HG03196 (cell line): Measurements from ENCODE around the gene ITGA11.

Source experiments
- ATAC-seq: cut with Tn5 transposase; IDR thresholded peaks from one replicate; pipeline ENCODE4 v1.9.1; 2021; ENCODE audit not compliant: unreplicated experiment

Gene ITGA11

DNA sequence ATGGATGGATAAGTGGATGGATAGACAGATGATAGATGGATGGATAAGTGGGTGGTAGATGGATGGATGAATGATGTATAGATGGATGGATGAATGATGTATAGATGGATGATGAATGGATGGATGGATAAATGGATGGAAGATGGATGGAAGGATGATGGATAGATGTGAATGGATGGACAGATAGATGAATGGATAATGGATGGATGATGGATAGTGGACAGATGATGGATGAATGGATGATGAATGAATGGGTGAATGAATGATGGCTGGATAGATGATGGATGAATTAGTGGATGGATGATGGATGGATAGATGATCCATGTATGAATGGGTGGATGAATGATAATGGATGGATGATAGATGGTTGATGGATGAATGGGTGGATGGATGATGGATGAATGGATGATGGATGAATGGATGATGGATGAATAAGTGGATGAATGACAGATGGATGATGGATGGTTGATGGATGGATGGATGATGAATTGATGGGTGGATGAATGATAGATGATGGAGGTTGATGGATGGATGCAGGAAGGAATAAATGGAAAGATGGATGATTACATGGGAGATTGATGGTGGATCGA lies 69.3 kb downstream of the ITGA11 start:
- ATAC-seq: no peak

DNA sequence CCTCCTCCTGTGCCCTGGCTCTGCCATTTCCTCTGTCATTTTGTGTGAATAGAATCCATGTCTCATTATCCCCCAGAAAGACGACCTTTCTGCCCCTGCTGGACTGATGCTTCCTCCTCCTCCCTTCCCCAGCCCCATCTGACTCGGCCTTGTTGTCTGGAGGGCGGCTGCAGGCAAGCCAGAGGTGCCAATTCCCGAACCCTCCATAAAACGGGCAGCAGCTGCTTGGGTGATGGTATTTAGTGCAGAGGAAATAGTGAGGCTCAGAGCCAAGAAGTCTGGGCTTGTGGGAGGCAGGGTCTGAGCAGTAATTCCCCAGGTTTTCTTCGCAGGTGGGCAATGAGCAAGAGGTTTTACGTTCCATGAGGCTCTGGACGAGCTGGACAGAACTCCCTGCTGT lies 71.2 kb downstream of the ITGA11 start:
- ATAC-seq: no peak

DNA sequence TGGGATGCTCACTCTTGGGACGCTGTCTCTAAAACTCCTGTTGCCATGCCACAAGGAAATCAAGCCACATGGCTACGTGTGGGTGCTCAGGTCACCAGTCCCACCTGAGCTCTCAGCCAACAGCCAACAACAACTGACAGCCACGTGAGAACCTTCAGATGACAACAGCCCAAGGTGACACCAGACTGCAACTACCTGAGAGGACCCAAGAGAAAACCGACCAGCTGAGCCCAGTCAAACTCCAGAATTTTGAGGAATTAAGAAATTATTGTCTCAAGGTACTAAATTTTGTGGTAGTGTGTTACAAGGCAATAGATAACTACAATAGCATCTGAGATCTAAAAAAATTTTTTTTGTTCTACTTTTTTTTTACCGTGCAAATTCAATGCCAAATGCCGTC lies 75.2 kb downstream of the ITGA11 start:
- ATAC-seq: no peak

DNA sequence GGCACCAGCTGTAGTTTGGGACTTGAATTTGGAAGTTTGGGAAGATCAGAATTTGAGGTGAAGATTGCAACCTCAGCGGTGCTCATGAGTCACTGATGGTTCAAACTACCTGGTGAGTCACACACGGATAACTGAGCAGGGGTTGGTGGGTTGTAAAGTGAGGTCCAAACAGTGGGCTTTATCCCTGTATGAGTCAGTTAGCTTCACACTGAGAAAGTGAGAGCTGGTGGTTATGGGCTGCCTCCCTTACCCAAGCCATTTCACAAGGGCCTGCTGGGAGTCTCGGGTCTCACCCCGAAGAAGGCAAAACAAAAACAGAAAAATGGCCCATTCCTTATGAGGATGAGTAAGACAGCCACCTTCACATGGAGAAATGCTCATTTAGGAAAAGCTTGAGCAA lies 77.0 kb downstream of the ITGA11 start:
- no peak for ATAC-seq

DNA sequence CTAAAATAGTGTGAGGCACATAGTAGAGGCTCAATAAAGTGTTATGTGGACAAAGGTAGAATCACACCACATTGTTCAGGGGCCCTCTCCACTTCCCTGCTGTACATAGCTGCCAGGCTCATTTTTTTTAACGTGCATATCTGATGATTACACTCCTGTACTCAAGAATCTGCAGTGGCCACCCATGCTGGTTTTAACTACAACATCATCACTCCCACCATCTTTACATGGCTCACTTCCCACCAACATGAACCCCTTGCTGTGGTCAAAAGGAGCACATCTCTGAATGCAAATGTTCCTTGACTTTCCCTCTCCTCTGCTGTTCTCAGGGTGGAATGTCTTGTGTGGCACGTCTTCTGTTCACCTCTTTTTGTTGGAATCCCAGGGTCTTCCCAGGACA lies 77.7 kb downstream of the ITGA11 start:
- no peak for ATAC-seq

DNA sequence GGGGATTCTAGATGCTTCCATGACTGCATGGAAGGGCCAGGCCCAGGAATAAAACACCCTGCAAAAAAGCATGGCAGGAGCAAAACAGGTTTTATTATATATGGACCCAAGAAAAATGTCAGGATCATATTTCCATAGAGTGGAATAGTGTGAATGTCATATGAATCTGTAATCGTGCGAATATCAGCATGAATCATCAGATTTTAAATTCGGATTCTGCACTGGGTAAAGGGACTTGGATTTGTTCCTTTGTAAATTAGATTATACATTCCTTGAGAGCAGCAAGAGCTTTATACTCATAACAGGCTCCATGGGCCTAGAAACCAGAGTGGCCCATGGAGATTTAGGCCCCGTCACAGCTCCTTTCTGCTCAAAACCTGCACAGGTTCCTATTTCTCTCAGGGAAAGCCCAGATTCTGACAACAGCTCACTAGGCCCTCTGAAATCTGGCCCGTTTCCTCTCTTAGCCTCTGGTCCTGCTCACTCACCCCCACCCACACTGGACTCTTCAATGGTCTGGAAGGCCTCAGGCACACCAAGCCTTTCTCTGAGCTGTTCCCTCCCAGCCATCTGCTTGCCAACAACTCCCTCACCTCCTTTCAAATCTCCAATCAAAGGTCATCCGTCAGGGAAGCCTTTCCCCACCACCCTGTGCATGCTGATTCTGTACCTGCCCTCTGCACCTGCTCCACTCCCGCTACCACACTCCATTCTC lies 78.4 kb downstream of the ITGA11 start:
- ATAC-seq: no peak

DNA sequence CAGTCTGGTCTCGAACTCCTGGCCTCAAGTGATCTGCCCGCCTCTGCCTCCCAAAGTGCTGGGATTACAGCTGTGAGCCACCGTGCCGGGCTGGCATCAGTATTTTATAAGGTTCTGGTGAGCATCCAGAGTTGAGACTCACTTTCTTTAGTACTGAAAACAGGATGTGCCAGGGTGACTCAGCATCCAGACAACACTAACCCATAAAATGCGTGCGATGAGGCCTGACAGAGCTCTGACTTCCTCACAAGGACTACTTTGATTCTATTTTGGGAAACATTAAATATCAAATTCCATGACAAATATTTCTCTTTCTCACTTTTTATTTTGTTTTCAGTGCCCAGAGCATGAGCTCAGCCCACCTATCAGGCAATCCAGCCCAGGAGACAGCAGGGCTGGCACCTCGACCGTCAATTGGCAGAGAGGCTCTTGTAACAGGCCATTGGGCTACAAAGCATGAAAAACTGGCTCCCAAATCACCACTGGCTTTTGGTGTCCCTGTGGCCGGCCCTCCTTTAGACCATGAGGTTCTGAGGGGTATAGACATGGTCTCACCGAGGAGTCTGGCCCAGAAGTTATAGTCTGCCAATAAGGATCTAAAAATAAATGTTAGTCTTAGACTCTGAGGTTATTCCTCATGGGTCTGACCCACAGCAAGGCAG lies 79.4 kb downstream of the ITGA11 start:
- ATAC-seq: no peak

DNA sequence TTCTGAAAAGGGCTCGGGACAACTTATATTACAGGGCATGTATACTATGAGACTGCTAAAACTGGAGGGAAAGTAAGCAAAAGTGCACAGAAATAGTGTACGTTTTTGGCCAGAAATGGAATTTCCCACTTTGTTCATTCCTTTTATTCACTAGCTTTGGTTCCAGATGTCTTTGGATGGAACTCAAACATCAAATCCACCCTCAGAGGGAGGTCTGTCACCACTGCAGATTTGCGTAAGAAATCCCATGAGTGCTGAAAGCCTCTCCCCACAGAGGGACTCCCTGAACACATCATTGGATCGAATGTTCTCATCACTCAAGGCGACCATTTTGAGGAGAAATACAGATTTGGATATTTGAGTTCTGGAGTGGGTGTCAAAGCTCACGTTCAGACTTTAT lies 82.8 kb downstream of the ITGA11 start:
- ATAC-seq: no peak

DNA sequence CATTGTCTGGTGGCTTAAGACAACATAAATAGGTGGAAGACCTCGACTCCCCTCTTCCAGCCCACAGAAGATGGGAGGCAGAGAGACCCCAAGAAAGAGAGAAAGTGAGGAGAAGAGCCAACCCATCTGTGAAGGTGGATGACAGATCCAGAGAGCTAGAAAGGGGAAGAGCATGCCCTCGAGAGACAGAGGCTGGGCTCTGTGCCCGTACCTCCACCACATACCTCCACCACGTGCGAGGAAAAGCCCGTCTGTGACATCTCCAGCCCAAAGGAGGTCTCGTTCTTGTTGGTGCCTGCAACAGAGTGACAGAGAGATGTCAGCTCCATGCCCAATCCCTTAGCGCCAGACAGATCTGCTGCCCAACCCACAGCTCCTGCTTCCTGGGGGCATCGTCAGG lies 83.4 kb downstream of the ITGA11 start:
- no peak for ATAC-seq

DNA sequence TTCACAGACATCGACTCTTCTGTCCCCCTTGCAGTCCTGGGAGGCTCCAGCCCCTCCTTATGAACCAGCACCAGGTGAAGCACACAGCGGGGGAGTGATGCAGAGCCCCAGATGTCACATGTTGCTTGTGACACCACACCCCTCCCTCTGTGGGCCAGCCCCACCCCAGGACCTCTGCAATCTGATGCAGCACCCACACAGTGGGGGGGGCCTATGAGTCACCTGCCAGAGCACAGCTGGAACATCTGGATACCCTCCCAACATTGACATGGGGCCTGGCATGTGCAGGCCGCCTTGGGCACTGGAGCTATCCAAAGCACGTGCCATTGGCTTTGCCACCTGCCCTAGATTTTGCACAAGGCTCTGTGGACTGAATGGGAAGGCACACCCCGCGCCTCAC lies 83.9 kb downstream of the ITGA11 start:
- ATAC-seq: no peak

DNA sequence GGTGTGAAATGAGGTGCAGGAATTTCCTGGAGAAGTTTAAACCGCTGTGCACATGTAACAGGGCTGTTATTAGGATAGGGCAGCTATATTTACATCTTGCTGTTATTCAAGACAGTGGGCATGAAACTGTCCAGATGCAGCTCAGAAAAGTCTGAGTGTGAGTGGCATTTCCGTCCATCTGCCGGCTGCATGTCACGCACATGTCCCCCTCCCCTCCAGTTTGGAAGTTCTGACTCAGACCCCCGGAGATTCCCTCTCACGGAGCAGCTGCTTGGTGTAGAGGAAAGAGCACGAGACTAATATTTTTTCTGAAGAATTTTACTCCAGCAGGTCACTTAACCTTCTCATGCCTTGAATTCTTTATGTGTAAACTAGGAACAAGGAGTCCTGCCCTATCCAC lies 84.6 kb downstream of the ITGA11 start:
- ATAC-seq: no peak

DNA sequence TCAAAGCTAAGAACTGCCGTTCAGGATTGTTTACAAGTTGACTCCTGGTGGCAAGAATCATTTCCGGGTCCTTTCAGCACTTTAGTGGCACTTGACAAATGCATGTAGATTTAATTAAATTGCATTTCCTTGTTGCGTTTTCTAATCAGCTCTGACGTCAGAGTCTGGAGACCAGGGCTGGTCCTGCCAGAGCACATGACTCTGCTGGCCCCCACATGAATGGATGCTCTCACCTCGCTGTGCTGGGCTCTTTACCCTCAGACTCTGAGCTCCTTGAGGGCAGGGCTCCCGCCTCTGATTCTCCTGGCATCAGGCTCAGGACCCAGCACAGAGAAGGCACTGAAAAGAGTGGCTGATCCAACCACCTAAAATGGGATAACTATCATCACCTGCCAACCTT lies 85.0 kb downstream of the ITGA11 start:
- ATAC-seq: no peak

DNA sequence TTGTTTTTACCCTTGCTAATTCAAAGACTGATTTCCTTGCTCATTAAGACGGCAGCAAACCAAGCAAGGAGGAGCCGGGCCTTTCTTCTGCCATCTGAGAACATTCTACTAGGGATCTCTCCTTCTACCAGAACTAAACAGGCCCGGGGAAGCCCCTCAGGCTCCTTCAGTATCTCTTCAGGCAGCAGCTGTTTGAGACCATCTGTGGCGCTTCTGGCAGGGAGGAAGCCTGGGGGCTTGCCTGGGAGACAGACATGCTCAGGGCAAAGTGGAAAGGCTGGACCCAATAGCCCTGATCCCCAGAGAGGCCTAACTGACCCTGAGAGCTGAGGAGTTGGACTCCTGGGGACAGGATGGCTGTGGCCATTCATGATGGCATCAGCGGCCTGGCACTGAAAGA lies 86.5 kb downstream of the ITGA11 start:
- ATAC-seq: no peak

DNA sequence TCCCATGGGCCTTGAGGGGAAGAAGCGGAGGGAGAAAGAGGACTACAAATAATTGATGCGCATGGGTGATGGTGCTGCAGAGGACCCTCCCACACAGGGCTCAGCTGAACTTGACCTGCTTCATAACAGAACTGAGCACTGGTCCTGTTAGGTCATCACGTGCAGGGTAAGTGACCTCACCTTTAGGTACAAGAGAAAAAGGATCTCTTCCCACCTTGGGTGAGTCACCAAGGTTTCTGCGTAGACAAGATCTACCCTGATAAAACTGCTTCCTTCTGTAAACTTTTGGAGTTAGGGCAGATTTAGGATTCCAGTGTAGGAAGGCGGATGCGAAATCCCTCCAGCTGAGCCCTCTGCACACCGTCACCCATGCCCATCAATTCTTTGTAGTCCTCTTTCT lies 87.4 kb downstream of the ITGA11 start:
- ATAC-seq: no peak

DNA sequence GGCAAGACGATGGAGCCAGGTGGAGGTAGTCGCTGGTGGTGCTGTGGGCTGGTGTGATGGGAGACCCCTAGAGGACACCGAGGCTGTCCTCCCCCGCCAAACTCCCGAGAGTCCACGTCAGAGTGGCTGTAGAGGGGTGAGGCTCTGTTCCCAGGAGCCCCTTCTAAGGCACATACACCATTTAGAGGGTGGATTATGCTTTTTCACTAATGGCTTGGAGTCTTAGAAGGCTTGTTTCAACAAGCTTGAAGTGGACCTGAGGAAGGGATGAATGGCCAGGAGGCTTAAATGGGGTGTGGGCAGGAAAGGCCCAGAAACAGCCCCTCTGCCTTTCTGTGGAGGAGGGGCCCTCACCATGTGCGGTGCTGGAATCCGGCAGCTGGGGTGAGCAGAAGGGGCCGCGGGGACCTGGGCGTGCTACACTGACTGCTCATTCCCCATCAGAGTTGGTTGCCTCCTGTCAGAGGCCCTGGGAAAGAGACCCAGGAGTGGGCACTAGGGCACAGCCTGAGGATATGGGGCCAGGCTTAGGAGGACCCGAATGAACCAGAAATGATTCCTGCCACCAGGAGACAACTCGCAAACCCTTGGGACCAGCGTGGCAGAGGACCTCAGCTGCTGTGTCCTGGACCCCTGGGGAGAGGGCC lies 88.3 kb downstream of the ITGA11 start:
- ATAC-seq: no peak

DNA sequence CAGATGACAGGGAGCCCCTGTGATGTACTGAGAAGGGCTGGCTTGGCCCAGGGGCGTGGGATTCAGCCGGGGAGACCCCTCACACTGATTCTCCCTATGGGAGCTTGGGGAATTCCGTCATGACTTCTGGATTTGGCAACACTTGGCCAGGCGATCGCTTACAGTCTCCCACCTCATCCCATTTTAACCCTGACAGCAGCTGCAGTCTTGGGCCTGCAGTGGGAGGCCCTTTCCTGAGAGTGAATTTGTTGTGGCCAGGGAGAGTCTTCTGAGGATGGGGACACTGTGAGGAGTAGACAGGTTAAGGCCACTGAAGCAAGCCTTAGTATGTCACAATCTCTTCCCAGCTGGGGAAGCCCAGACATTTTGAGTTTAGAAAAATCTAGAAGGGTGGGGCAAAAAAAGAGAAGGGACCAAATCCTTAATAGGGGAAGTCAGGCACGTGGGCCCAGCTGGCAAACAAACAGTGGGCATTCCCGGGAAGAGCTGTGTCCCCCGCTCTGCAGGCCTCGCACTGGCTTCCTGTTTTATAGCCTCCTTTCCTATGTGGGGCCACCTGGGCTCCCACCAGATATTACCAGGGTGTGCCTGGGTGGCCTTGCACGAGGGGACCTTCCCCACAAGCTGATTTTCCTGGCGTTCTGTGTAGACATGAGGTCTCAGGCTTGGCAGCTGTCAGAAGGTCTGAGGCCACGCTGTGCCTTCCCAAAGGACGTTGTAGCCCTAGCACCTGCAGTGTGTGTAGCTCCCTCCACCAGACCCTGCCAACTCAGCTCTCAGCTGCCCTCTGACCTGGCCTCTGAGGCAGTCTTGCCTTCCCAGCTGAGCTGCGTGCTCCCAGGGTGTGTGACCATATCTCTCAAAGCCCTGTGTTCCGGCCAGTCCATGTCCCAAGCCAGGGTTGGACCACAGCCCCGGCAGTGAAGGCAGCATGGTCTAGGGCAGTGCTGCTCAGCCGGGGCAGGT lies 89.9 kb downstream of the ITGA11 start:
- ATAC-seq: no peak

DNA sequence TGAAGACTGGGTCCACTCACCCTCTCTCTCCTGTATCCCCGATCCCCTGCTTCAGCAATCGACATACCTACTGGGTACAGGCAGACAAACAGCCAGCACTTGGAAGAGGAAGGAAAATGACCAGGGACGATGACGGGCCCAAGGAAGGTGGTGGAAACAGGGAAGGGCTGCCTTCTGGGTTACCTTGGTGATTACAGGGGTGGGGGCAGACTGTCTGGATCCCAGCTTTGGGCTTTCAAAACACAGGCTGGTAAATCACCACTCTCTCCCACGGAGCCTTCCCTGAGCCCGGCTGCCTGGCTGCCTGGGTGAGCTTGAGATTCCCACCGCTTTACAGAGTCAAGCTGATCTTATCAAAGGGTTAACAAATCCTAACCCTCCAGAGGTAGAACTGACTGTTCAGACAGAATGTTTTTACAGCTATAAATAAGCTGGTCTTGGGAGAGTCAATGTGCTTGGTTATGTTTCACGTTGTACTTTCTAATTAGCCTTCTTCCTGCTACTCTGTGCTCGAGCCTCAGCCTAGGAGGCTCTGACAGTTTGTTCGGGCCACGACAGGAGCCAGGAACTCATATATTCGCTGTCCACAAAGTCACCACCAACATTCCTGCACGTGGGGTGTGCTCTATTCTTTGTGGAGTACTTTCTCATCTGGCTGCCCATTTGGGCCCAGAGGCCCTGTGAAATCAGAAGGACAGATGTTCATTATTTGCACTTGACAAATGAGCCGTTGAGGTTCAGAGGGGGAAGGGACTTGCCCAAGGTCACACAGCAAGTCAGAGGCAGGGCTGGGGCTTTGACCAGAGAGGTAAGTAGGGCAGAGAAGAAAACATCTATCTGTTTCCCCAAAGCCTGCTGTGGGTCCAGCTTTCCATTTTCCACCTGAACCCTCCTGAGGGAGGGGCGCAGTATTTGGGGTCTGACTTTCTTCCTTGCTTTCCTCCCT lies 91.0 kb downstream of the ITGA11 start:
- no peak for ATAC-seq

DNA sequence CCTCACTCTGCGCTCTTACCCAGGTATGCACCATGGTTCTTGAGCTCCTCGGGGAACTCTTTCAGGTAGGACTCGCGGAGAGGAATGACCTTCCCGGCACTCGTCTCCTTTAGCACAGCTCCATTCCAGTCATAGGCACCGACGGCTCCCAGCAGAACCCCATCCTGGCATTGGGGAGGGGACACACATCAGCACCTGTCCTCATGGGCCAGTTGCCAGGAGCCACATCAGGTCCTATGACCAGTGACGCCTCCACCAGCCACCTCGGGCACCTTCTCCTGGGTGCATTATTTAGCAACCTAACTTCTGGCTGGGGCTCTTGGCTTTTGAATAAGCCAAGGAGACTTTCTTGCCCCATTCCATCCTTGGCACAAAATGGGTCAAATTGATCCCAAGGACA lies 92.5 kb downstream of the ITGA11 start:
- ATAC-seq: no peak

DNA sequence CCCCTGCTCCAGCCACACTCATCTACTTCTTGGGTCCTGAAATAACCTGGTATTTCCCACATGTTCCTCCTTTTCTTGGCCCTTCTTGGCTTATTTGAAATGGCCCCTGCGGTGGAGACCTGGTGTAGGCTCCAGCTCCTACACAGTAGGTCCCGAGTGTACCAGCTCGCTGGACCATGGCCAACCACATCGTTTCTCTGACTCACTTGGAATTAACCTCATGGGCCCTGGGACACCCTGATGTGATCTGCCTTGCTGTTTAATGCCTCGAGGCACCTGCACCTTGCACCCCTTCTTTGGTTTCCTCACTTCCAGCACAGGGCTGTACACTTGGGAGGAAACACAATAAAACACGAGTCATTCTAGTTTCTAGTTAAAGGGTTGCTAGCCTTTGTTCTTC lies 94.1 kb downstream of the ITGA11 start:
- ATAC-seq: no peak

DNA sequence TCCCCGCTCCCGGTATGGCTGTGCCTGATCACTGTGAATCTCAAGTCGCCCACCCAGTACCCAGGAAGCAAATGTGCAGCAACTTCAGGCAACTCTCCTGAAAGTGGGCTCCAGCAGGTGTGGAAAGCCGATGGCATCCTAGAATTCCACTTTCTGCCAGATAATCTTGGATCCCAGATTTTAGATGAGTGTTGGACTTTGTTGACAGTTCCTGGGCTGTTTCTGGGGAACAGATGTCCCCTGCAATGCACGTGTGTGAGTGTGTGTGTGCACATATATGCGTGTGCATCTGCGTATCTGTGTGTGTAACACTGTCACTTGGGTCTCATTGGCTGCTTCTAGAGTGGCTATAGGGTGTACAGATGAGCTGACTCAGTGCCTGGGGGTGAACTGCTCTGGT lies 95.4 kb downstream of the ITGA11 start:
- no peak for ATAC-seq
